ENCODE measurements around the gene SLC14A1.

The SLC14A1 gene

DNA sequence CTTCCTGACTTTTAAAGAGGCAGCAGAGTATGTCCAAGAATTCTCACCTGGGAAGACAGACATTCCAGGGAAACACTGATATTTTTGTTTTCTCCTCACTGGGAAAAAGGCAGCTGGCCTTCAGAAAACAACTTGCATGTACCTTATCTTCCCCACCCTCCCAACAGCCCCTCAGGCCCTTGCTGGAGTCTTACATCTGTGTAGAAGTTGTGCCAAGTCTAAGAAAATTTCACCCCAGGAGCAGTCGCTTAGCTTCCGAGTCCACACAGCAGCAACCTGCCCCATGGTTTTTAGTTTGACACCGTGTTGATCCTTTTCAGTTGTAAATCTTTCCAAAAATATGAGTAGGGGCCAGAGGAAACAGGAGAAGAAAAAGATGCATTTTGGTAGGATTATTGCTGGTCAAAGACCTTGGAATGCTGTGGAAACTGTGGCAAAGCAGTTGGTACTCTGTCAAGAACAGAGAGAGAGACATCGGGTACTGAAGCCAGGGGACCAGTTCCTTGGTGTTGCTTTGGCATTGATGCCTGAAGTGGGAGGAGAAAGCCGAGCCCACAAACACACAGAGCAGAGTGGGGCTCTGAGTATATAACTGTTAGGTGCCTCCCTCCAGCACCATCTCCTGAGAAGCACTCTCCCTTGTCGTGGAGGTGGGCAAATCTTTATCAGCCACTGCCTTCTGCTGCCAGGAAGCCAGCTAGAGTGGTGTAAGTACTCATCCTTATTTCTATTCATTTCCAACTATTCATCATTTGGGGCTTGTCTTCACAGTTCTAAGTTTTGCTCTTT is at the start of gene SLC14A1:
Gene SLC14A1, plus strand, starts transcription at position 615 of the 789 bp plus-strand sequence. CDS start 6,140 bp downstream, outside the sequence.
- no peak for DNase-seq

DNA sequence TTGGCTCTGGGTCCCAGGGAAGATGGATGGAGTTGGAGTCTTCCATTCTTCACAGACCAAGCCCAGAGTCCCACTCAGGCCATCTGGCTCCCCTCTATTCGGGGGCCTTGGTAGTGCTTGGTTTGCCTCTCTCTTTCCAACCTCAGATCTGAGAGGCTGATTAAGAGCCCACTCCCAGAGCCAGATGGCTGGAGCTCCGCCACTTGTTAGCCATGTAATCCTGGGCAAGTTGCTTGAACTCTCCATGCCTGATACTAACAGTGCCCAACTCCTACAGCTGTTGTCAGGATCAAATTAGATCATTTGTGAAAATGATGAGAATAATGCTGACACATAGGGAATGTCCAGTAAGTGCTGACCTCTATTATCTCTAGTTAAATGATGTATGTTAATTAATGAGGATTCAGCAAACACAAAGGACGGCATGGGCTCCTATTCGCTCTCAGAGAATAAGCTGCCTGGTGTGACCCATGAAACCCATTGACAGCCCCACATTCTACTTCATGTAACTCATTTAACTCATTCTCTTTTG is 46.6 kb upstream of the SLC14A1 start:
- peak; percentile 45 for DNase-seq

DNA sequence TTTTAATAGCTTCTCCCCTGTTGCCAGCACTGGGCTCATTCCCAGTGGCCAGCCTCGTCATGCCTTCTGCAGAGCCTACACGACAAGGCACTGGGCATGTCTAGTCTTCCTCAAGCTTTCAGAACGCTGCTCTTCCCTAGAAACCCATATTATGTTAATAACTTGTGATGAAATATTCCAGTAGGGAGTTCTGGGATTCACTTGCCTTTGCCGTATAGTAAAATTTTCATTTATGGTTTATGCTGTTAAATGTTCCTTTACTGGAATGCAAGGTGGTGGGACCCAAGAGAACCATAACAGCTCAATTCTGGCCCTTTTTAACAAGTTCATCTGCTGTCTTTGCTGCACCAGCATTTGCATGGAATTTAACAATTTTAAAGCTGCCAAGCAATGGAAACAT is 45.5 kb upstream of the SLC14A1 start:
- DNase-seq: no peak

DNA sequence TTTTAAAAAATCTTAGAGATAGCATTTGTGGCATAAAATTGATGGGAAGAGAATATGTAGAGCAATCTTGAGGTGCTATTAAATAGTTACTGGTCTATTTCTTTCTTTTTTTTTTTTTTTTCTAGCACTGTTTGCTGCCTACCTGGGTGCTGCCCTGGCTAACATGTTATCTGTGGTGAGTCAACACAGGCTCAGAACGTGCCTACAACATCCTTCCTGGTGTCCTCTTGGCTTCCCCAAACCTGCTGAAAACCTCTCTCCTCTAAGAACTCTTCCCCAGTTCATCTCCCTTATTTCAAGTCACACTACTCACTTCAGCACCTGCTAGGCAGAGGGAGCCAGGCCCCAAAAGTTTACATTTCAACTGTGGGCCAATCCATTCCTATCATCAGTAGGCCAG is 45.1 kb upstream of the SLC14A1 start:
- DNase-seq: no peak

DNA sequence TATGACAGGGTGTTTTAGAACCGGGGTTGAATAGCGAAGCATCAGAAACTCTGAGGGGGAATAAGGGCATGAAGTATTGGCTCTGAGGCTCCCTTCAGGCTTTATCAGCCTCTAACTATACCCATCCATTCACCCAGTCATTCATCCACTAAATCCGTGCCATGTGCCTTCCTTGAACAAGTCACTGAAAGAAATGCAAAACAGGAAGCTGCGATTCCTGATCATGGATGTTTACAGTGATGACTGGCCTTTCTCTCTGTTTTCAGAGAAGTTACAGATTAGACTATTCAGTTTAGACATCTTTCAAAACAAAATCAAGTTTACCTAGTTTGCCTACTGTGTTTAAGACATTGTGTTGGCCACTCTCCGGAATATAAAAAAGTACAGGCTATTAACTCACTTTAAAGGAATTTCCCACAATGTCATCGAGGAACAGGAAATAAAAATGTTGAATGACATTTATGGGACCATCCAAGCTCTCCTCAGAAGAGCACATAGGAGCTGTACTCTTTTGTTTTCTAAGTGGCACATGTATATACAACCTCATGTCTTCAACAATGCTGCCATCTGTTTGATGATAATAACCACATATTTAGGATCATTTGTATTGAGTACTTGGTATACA is 43.8 kb upstream of the SLC14A1 start:
- no peak for DNase-seq

DNA sequence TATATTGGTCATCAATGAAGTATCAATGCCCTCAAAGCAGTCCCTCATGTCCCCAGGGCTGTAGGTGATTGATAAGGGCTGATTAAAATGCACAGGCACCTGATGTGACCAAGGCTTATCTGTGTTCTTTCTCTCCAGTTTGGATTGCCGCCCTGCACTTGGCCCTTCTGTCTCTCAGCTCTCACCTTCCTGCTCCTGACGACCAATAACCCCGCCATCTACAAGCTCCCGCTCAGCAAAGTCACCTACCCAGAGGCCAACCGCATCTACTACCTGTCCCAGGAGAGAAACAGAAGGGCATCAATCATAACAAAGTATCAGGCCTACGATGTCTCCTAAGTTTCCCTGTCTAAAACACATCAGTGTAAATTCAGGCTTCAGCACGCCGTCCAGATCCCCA is 41.8 kb upstream of the SLC14A1 start:
- DNase-seq: no peak

DNA sequence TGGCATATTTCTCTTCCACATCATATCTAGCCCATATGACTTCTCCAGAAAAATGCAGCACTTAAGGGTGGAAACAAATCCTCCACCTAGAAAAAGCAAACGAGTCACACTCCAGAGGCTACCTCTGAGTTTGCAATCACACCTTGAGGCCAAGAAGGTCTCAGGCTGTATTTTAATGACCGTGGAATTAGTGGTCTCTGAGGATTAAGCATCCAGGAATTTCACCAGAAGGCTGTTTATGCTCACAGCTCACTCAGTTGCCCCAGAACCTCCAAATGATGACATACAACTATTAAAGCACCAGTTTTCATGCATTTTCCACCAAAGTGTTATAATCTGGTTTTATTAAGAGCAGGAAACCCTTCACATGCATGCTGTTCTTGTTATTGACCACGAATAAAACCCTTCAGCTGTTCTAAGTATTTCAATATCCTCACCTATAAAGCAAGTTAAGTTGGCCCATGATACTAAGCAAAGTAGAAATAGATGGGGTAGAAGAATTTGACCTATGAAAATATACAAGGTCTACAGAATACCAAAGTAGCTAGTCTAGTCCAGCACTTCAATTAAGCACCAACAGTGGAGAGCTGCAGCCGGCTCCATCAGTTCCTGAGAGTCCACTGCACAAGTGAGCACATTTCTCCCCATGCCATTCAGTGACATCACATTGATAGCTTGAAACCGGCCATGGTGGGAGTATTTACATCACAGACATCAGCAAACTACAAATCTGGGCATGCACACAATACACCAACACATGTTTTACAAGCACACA is 39.5 kb upstream of the SLC14A1 start:
- no peak for DNase-seq

DNA sequence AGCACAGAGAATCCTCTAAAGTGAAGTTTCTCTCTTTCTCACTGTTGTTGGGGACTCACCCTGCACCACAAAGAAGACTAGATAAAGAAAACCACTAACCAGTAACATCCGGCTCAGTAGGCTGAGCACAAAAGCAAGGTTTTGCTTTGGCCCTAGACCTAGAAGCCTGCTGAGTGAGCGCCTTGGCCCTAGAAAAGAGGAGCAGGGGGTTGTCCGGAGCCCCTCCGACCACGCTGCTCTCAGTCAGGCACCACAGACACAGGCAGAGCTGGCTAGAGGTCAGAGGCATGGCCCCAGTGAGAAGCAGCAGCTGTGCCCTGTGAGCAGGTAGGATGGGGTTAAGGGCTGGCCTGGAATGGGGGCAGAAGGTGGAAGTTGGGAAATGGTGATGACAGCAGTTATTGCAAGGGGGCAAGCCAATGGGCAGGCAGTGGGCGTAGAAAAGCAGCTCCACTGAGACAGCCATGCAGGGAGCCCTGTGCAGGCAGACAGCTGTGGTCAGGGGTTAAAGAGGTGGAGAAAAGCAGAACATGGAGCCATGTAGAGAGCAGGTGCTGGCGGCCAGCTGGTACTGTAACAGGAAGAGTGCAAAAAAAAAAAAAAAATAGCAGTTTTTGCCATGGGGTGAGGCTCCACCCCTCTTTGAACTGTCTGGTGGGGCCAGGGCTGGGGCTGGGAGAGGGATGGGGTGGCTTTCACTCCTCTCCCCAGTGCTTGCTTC is 36.9 kb upstream of the SLC14A1 start:
- peak; percentile 65 for DNase-seq

DNA sequence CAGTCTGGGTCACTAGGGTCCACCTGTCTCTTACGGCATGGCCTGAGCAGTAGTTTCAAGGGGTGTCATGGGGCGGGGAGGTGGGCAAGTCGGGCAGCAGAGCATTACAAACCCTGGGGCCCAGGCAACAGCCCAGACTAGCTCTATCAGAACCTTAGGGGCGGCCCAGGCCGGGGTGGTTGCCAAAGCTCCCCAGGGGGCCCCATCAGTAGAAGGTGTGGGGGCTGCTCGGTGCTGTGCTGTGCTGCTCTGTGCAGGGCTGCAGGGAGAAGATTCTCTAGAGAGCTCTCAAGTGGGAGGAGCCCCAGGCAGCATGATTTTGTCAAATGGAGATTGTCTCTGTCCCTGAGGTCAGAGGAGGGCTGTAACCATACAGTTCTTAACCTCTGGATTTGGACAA is 36.4 kb upstream of the SLC14A1 start:
- DNase-seq: peak; percentile 46

DNA sequence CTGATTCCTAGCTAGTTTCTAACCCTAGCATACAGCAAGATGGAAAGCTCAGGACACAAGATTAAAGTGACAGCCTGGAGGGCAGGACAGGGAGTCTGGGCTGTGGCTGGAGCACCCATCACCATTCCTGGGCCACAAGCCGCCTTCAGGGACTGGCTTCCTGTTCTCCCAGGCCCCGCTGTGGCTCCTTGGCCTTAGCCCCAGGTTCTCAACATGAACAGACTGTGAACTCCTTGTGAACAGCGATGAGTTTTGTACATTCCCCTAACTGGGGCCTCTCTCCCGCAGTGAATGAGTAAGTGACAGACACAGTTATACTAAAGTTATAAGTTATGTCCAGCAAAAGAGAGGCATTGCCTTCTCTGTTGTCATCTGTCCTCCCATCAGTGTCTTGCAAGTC is 35.9 kb upstream of the SLC14A1 start:
- DNase-seq: no peak

DNA sequence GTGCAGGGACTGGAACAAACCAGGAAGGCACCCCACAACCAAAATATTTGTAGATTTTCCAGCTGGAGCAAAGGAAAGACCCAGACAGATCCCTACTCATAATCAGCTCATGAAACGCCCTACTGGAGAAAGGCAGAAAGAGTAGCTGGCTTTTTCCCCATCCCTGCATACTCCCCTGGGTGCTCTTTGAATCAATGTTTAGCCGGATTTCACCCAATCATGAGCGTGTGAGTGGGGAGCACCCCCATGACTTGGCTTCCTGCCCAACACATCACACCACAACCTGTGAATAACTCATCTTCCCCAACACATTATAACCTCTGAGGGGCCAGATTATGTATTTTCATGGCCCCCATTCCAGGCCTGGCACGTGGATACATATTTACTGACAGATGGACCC is 35.1 kb upstream of the SLC14A1 start:
- DNase-seq: peak; percentile 85

DNA sequence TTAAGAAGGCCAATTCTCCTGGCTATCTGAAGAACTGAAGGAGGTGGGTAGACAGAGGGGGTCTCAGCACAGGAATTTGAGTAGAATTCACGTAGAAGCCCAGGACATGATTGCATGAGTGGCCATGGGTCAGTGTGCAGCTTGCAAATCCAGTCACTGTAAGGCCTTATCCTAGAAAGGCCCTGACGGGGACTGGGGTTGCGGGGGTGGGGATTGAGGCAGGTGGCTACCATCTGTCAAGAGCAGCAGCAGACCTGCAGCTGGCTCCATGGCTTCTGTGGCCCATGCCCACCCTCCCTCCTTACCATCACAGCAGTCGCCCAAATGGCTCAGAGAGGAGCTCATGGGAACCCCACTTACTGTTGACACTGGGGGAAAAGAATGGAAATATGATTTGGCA is 34.6 kb upstream of the SLC14A1 start:
- DNase-seq: peak; percentile 42

DNA sequence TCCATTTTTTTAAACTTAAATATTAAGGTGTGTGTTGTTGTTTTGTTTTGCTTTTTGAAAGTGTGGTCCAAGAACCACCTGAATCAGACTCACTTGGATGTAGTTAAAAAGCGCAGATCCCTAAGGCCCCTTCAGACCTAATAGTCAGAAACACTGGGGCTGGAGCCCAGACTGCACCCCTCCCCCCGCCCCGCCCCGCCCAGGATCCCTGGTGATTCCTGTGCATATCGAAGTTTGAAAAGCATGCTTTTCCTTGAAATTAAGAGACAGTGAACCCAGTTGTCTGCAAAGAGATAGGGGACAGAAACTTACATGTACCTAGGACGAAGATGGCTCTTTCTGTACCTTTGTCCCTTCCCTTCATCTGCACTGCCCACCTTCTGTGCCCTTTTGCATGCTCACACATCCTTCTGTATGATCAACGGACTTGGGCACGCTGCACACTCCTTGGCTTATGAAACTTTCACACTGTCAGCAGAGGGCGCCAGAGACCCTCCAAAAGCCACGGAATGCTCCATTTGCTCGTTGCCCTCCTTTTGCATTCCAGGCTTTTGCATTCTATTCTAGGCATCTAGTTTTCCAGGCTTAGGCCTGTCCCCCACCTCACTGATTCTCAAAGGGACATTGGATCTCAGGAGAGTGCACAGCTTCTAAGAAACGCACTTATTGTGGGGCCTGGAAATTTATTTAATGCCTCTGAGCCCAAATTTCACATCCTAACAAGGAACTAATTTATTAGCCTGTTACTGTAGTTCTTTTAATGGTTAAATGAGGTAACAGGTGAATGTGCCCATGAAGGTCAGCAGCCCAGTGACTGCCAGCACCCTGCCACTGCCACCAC is 32.8 kb upstream of the SLC14A1 start:
- DNase-seq: peak; percentile 70

DNA sequence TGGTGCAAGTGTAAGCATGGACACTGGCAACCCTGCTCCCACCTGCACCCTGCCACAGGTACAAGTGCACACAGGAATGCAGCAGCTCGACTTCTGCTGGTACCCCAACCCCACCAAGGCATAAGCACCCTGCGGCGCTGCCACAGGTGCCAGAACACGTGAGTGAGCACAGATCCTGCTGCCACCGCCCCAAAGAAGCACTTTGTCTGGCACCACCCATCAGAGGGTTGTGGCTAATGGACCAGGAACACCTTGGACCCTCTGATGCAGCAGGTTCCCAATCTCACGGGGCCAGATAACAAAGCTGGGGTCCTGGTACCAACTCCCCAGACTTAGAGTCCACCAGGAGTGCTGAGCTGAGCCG is 32.2 kb upstream of the SLC14A1 start:
- DNase-seq: no peak

DNA sequence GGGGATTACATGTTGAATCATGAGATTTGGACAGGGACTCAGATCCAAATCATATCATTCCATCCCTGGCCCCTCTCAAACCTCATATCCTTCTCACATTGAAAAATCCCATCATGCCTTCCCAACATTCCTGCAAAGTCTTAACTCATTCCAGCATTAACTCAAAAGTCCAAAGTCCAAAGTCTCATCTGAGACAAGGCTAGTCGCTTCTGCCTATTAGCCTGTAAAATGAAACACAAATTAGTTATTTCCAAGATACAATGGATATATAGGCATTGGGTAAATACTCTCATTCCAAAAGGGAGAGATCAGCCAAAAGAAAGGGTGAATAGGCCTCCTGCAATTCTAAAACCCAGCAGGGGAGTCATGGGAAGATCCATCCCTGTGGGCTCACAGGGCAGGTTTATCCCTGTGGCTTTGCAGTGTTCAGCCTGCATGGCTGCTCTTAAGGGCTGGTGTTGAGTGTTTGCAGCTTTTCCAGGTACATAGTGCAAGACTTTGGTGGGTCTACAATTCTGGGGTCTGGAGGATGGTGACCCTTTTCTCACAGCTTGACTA is 21.2 kb upstream of the SLC14A1 start:
- no peak for DNase-seq

DNA sequence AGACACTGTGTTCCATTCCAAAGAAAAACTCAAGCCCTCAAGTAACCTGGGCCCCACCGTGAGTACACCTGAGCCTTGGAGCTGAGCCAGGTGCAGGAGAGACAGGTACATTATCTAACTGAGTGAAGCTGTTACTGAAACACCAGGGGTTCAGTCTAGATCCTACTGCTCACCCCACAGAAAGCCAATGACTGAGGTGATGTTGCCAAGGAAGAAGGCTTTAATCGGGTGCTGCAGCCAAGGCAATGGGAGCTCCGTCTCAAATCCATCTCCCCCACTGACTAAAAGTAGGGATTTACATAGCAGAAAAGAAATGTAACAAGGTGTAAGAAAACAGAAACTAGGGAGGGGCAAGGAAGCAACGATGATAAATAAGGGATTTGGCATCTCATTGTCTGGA is 15.2 kb upstream of the SLC14A1 start:
- DNase-seq: no peak

DNA sequence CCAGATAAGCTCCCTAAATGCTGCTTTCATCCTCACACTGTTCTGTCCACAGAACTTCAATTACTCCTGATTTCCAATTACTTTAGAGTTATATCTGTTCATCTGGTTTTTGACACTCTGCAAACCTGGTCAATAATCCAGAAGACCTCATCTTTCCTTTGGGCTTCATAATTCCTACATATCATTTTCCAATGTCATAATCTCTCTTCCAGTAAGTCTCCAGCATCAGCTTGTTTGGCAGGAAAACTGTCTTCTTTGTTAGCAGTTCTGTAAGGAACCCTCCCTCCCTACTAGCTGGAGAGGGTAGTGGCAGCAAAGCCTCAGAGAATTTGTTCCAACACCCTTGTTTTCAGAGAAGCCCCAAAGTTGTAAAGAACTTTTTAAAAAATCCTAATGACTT is 11.9 kb upstream of the SLC14A1 start:
- no peak for DNase-seq

DNA sequence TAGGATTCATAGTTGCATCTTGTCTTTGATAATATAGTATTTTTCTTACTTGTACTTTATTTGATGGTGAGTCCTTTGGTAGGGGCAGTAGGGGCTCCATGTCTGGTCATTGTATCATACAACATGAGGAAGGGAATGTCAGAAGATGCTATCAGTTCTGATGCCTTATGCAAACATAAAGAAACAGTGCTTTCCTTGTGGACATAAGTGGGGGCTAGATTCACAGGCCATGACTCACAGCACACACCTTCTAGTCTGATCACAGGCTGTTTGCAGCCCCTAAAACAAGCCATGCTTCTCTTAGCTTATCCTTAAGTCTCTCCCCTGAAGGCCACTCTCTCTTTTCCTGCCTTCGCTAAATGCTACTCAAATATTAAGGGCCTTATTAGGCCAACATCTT is 10.7 kb upstream of the SLC14A1 start:
- no peak for DNase-seq

DNA sequence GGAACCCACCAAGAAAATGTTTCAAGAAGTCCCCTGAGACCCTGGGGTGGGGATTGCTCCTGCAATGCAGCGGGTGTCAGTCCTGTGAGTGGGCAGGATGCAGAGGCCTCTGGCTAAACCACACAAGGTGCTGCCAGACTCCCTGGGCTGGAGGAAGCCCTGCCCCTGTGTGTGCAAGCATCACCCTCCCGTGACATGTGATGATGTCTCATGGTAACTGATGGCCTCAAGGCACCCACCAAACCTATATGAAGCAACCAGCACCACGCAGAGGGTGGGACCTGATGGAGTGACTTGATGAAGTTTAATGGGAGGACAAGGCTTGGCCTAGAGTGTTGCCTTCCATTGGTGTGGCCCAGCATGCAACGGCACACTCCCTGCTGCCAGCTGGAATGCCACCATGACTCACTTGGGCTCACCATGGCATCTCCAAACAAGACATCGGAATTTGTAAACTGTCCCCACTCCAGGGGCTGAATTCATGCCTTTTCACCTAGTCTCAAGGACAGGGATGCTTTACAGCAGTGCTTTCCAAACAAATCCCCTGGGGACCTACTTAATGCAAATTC is 8.7 kb upstream of the SLC14A1 start:
- no peak for DNase-seq

DNA sequence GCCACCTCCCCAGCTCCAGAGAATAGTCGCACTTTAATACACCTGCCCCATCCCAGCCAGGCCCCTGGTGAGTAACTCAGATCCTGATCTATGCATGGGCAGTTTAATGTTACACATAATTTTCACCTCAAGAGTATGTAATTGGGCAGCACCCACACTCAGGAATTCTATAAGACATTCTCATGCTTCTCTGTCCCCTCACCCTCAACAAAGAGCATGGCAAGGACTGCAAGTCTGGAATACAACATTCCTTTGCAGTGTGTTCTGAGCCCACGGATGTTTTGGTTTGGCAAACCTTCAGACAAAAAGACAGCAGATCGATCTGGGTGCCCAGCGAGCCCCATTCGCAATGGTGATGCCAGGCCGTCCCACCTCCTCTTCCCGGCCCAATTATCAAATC is 4.9 kb upstream of the SLC14A1 start:
- DNase-seq: no peak

DNA sequence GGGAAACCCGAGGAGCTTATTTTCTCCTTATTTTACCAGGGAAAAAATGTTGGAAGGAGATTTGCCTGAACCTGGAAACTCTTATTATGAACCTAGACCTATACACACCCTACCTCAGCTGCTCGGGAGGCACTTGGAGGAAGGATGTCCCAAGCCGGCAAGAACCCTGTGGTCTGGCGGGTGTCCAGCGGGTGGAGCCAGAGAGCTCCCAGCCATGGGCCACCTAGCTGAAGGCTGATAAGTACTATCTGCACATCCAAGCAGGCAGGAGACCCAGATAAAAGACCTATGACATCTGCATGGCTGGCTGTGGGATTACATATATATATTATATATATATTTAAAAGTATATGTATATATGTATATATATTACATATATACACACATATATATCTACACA is 1.1 kb upstream of the SLC14A1 start:
- peak; percentile 57 for DNase-seq
